Limb (tissue), 2 donors: ENCODE measurements around the gene MYCBP2.
"Not testable (repeated sequence)": the region's sequence is repeated elsewhere in the genome, so short reads cannot be mapped to it uniquely, and the experiment has no call there.

Experiments
- DNase-seq, 2 donors: peaks; one replicate each; pipeline ENCODE4 v3.0.0-alpha.2; 2016; ENCODE audit errors: extremely low spot score in 2 of 2

MYCBP2 gene

DNA sequence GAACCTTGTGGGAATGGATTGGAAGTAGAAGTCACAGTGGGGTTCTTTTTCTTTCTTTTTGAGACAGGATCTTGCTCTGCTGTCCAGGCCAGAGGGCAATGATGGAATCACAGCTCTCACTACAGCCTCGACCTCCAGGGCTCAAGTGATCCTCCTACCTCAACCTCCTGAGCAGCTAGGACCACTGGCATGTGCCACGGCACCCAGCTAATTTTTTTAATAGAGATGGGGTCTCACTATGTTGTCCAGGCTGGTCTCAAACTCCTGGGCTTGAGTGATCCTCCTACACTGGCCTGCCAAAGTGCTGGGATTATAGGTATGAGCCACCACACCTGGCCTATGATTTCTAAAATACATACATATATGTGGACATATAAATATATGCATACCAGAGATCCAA, 111.4 kb downstream of the MYCBP2 start:
- no peak for DNase-seq

- DNase-seq: no peak
These were observed 113.2 kb downstream of the MYCBP2 start for GRCh38 chr13:77213644-77214043.

- DNase-seq: peak in 1 of 2 donors; percentile 12
These were observed 119.0 kb downstream of the MYCBP2 start for GRCh38 chr13:77207943-77208342.

GRCh38 chr13:77198995-77199394, 127.9 kb downstream of the MYCBP2 start:
- not testable (repeated sequence) for DNase-seq

DNA sequence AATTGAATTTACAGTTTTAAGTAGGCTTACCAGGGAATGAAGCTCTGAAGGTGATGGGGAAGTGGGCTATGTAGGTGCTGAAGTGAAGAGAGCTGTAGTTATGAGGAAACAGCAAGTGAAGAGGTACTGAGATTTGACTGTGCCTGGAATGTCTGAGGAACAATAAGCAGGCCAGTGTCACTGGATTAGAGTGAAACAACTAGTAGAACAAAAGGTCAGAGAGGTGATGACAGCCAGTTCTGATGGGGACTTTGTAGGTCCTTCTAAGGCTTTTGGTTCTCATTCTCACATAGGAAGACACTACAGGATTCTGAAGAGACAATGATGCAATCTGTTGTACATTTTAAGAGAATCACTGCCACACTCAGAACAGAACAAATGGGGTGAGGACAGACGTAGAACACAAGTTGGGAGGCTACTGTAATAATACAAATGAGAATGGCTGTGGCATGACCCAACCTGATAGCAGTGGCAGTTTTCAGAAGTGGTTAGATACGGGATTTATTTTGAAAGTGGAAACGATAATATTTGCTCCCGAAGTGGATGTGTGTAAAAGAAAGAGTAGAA, 130.8 kb downstream of the MYCBP2 start:
- no peak for DNase-seq

DNA sequence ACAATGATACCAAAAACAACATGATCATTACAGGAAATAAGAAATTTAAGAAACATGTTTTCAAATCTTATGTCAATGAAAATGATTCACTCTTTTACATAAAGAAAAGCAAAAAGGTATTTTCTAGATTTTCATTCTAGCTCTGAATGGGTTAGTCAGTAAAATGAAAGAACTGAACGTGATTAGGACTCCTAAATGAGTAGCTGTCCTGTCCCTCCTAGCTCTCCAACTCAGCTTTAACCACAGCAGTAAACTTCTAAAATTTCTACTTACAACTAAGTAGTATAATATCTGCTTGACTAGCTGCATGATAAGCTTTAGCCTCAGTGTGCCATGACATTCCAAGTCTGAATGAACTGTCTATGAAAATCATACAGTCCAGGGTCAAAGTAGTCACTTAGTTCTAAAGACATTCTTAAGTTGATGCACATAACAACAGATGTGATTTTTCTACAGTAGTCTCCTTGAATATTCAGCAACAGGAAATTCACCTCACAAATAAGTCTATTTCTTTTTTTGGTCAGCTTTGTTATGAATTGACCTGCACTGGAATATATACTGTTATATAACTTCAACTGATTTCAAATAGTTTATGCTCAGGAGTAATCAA, 136.4 kb downstream of the MYCBP2 start:
- DNase-seq: no peak

DNA sequence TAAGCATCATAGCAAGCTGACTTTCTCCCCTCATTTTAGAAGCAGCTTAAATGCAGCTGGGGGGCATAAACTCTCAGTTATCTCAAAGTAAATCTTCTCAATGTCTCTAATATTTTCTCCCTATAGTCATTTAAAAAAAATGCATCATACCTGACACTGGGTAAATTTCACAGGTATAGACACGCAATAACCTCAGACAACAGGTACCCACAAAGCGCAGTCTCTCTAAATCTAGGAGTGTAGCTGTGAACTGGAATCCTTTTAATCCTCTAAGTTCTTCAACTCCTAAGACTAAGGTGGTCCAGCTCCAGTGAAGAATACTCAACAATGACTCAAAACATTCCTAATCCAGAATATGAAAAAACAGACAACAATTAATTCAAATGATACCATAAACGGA, 141.2 kb downstream of the MYCBP2 start:
- DNase-seq: no peak

GRCh38 chr13:77184455-77184854, 142.4 kb downstream of the MYCBP2 start:
- no peak for DNase-seq

- no peak for DNase-seq
These were observed 146.9 kb downstream of the MYCBP2 start for GRCh38 chr13:77180011-77180410.

DNA sequence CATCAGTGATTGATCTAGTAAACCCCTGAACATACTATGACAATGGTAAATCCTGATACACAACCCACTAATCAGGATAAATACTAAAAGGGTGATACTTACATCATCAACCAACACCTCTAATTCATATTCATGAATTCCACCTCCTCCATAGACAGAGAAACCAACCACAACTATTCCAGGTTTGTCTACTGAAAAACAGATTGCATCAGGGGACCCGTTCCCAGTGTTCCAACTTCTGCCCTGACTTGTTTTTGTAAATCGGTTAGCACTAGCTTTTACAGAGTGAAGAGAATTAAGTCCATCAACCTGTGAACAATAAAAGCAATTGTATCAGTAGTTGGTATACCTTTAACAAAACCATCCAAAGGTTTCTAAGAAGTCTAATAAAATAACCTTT, 149.2 kb downstream of the MYCBP2 start:
- DNase-seq: no peak

GRCh38 chr13:77176350-77176749, 150.5 kb downstream of the MYCBP2 start:
- DNase-seq: no peak

GRCh38 chr13:77172650-77173049, 154.2 kb downstream of the MYCBP2 start:
- DNase-seq: no peak

DNA sequence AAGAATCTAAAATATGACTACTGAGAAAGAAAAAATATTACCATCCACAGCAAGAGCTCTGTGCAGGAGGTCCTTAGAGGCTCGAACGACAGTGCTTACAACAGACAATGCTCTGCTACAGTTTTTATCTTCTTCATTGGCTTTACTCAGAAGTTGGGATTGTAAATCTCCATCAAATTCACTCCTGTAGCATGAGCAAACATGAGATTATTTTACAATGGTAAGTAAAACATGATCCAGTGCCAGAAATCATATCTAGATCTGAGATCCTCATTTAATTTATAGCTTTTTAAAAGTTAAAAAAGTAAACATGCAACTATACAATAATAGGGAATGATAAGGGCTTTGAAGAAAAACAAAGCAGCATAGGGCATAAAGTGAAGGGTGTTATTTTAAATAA, 155.4 kb downstream of the MYCBP2 start:
- DNase-seq: no peak

DNA sequence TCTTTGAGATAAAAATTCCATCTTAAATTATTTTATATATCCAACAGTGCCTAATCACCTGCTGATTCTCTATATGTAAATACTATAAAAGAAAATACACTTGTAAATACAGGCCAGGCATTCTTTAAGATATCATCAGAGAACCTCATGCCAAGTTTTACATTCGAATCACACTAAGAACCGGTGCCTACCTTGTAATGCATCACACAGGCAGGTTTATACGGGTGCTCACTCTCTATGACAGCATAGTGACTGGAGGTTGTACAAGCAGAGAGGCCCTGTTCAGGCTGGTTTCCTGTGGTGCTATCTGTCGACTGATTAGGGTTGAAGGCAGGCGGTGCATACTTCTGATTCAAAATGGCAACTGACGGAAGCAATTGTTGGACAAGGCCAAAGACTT, 158.7 kb downstream of the MYCBP2 start:
- DNase-seq: no peak

GRCh38 chr13:77150651-77151050, 176.2 kb downstream of the MYCBP2 start:
- no peak for DNase-seq

- DNase-seq: no peak
These were observed 183.5 kb downstream of the MYCBP2 start for GRCh38 chr13:77143431-77143830.

DNA sequence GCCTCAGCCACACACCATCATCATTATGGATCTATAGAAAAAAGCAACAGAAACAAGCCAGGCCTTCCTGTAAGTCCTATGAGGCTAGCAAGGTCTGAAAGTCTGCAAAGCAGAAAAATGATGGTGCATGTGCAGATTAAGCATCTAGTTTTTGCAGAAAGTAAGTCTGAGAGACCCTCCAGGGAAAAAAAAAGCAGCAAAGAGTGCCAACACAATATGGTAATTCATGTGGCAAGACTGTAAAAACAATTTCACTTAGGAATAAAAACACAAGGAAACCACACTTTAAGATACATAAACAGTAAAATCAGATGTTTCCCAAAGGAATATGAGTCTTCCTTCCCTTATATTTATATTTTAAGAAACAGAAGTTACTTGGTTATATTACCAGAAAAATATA, 187.6 kb downstream of the MYCBP2 start:
- peak in 1 of 2 donors; percentile 34 for DNase-seq

- no peak for DNase-seq
These were observed 188.1 kb downstream of the MYCBP2 start for GRCh38 chr13:77138813-77139212.

DNA sequence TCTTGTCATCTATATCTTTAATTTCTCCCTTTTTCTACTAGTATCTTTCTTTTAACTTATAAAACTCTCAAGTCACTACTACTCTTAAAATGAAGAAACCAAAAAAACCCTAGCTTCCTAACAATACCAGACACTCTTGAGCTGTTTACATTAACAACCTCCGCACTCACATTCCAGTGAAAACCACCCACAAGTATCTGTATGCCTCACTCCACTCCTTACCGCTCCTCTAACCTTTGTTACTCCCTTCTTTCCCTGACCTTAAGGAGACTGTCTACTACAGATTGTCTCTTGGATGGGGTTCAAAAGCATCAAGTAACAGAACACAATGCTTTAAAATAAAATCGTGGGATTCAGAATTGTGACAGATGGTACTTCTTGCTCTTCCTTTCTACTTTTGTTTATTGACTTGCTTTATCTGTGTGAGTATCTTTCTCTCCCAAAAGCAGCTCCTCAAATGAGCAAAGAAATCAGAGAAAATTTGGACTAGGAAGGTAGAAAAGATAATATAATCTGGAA, 189.9 kb downstream of the MYCBP2 start:
- DNase-seq: no peak

DNA sequence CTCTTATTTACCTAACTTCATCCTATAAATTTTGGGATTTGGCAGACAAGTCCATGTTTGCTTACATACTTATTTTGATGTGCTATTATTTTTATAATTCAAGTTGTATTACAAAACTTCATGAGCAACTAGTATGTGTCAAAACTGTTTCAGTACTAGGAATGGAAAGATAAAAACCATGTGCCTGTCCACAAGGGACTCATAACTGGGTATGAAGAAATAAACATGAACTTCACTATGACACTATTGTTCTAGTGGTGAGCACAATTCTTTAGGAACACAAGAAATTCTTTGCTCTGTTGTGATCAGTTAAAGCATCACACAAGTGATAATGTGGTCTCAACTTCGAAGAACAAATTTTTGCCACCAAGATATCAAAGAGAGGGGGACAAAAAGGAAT, 202.5 kb downstream of the MYCBP2 start:
- no peak for DNase-seq

DNA sequence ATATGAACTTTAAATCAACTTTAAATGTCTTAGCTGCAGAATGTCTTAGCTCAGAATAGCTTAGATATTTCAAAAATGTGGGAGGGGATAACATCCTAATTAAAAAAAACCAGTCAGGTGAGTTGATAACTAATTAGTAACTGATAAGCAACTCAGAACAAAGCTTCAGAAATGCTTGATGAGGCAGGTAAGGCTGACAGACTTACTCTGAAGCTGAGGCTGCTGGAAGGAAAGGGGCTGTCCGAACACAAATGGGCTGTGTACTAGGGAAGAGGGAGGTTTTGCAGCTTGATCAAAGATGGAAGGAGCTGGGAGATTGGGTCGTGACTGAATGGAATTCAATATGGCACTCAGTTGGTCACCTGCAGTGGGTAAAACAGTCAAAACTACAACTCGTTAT, 208.8 kb downstream of the MYCBP2 start:
- DNase-seq: no peak

GRCh38 chr13:77114271-77114670, 212.6 kb downstream of the MYCBP2 start:
- DNase-seq: no peak

DNA sequence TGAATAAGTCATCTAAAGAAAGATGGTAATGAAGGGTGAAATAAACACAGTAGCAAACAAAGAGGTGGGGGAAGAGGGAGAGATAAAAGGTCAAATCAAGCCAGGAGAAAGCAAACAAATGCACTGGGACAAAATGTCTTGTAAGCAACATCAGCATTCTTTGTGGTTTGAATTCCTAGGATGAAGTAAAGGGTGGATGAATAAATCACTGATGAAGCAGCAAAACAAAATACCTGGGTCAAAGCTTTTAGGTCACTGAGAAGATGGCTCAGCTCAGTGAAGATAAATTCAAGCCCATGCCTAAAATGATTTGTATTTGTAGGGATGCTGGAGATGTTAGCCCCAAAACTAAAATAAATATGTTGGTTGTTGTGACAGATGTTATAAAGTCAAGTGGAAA, 213.4 kb downstream of the MYCBP2 start:
- no peak for DNase-seq

GRCh38 chr13:77105051-77105450, 221.8 kb downstream of the MYCBP2 start:
- no peak for DNase-seq
